Lung (tissue), 12 donors: ENCODE data around the gene DYNLRB1. TPM values are rescaled to one million over a fixed set of nuclear protein-coding genes. Genes with fewer than 3 reads are reported as not detected.

Experiments
- ATAC-seq: fragments of 200-7000 bp; cut with Tn5 transposase; one replicate; pipeline ENCODE4 v1.9.1; 2020; ENCODE audit warnings: moderate number of reproducible peaks; ENCODE audit not compliant: insufficient read depth, low FRiP score
- DNase-seq, 3 donors: peaks; one replicate each; pipeline ENCODE4 v3.0.0-alpha.2; 2013 to 2017
- H3K27ac ChIP-seq, 2 donors: one replicate each; pipeline ENCODE4 v1.5.1; 2013; ENCODE audit warnings: mild to moderate bottlenecking in 2 of 2, moderate library complexity in 2 of 2, control low read depth in 1 of 2, inconsistent platforms in 1 of 2, low read depth in 1 of 2, low read length in 1 of 2
- H3K27me3 ChIP-seq, 3 donors: one replicate each; pipeline ENCODE4 v1.5.1; 2013; ENCODE audit warnings: low read length in 2 of 3; ENCODE audit not compliant: control insufficient read depth in 3 of 3, insufficient read depth in 3 of 3
- H3K36me3 ChIP-seq, 4 donors: one replicate each; pipeline ENCODE4 v1.5.1; 2013; ENCODE audit warnings: low read length in 4 of 4, mild to moderate bottlenecking in 1 of 4, moderate library complexity in 1 of 4; ENCODE audit not compliant: control insufficient read depth in 4 of 4, insufficient read depth in 4 of 4
- H3K4me1 ChIP-seq, 5 donors: one replicate each; pipeline ENCODE4 v1.5.1; 2013; ENCODE audit warnings: low read length in 5 of 5, mild to moderate bottlenecking in 2 of 5, moderate library complexity in 1 of 5; ENCODE audit not compliant: control insufficient read depth in 5 of 5, insufficient read depth in 5 of 5
- H3K4me3 ChIP-seq: one replicate; pipeline ENCODE4 v1.5.1; 2013; ENCODE audit warnings: mild to moderate bottlenecking, control low read depth, moderate library complexity
- H3K9ac ChIP-seq, 2 donors: one replicate each; pipeline ENCODE4 v1.5.1; 2013; ENCODE audit warnings: low read length in 2 of 2, control low read depth in 1 of 2; ENCODE audit not compliant: insufficient read depth in 1 of 2
- H3K9me3 ChIP-seq, 4 donors: one replicate each; pipeline ENCODE4 v1.5.1; 2013; ENCODE audit warnings: low read length in 3 of 4, mild to moderate bottlenecking in 1 of 4, moderate library complexity in 1 of 4; ENCODE audit not compliant: control insufficient read depth in 4 of 4, insufficient read depth in 3 of 4
- CTCF ChIP-seq: IDR thresholded peaks from 2 replicates; pipeline ENCODE4 v1.5.1; 2012; ENCODE audit warnings: mild to moderate bottlenecking; ENCODE audit errors: control extremely low read depth, extremely low read depth
- WGBS, 2 donors: extraction: QIAGEN DNeasy Blood & Tissue Kit; methylation state at CpG; one replicate each; pipeline ENCODE4 v1.1.7; 2013; 5-methylcytosine and 5-hydroxymethylcytosine counted together
- polyA plus RNA-seq, 2 donors: library from polyadenylated mRNA; stranded (reverse); fragments of 200-250 nt; gene quantifications; one replicate each; pipeline ENCODE4 v1.2.1, GENCODE V29; 2013
- total RNA-seq, 2 donors: library from RNA; depleted of rRNA in 1 of 2; stranded (reverse); fragments of >200 nt in 1 of 2; gene quantifications; one replicate each; pipeline ENCODE4 v1.2.1, GENCODE V29; 2014 to 2021
- donor health status: control.
- donor health status: control.
- donor health status: Bipolar disorder and iron deficiency.
- donor health status: healthy.
- donor health status: DM: yes; HTN: yes; CAD: no.

Gene DYNLRB1
- total and polyA plus RNA-seq, 4 donors, result 77.3 to 433 (median 156) TPM

DNA sequence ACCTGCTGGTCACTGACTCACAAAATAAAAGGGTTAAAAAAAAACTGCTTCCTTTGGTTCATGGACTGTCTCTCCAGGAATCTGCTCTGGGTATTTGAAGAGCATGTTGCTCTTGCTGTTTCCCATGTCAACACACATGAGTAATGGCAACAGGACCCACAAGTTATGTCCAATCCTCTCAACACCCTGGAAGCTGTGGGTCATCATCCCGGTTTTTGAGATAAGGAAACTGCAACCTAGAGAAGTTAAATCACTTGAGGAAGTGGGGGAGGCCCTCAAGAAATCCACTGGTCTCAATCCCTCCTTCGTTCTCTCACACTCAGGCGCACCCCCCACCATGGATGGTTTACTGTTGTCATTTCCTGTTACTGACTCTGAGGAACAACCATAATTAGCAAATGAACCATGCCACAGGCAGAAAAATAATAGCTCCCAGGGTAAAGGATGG is 54.7 kb downstream of the DYNLRB1 start:
- Histone ChIP-seq H3K36me3 (peaks cover 0 to 7% (median 4%) of the 10 kb centered on the region in 4 donors), H3K9ac (no peak overlapping the region), H3K4me1 (peaks cover 0 to 6% (median 0%) of the 10 kb centered on the region in 5 donors), H3K27ac (peak overlapping the region in 1 of 2 donors; percentile 37), H3K27me3 (no peaks in the 10 kb centered on the region), H3K4me3 (no peak overlapping the region), H3K9me3 (no peaks in the 10 kb centered on the region)
- 15 to 31% methylated on average over 3 of the region's 3 CpGs for WGBS, 2 donors
- DNase-seq, result no peak
- no peak for TF ChIP-seq CTCF
- no peak for ATAC-seq

- no peak for TF ChIP-seq CTCF
These were observed 55.5 kb downstream of the DYNLRB1 start for GRCh38 chr20:34571753-34572152.

DNA sequence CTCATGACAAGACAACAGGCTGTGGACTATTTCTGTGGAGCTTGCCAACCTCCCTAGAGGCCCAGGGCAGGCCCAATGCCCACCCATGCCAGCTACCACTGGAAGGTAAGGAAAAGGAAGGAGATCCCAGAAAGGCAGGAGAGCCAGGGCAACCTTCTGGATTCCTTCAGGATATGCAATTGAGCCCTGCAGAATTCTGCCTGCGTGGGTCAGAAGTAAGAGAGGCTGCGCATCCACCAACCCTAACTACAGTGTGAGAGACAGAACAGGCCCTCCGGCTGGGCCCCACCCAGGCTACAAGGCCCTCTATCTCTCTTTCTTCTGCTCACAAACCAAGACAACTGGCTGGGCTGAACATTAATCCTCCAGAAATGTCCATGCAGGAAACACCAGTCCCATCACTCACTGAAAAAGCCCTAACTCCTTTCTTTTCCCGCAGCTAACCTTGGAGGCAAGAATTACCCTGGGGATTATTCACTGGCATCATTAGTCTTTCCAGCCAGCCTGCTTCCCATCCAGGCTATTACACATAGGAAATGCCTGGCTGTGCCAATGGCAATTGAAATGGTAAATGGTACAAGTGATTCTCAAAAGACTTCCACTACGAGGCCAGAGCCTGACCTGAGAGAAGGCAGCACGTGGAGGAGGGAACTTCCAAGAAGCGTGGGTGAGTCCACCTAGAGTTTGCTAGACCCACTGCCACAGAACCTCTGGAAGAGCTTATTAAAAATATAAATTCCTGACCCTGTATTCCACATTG is 57.5 kb downstream of the DYNLRB1 start:
- H3K9ac ChIP-seq, result no peak overlapping the region
- H3K4me1 ChIP-seq, result peaks cover 0 to 12% (median 2%) of the 10 kb centered on the region in 5 donors
- DNase-seq, result no peak
- no peak overlapping the region for H3K27ac ChIP-seq
- peaks cover 0 to 9% (median 3%) of the 10 kb centered on the region in 4 donors for H3K36me3 ChIP-seq
- no peak for ATAC-seq
- H3K27me3 ChIP-seq, result no peaks in the 10 kb centered on the region
- 94 to 97% methylated on average over 7 of the region's 7 CpGs for WGBS, 2 donors
- no peaks in the 10 kb centered on the region for H3K9me3 ChIP-seq
- no peak overlapping the region for H3K4me3 ChIP-seq
- no peak for TF ChIP-seq CTCF

More at GRCh38 chr20:34571753-34572152, 55.5 kb downstream of the DYNLRB1 start:
- Histone ChIP-seq H3K9me3 (no peaks in the 10 kb centered on the region), H3K27ac (no peak overlapping the region), H3K27me3 (no peaks in the 10 kb centered on the region), H3K4me1 (peaks cover 0 to 2% (median 0%) of the 10 kb centered on the region in 5 donors), H3K36me3 (peaks cover 0 to 7% (median 3%) of the 10 kb centered on the region in 4 donors), H3K9ac (no peak overlapping the region), H3K4me3 (no peak overlapping the region)
- ATAC-seq (no peak), DNase-seq (no peak)
- 91 to 95% methylated on average over 5 of the region's 5 CpGs for WGBS, 2 donors
